Measurements from ENCODE around the gene RHEX.

RHEX gene

GRCh38 chr1:206105464-206105995 lies 52.6 kb downstream of the RHEX start:
- TF ChIP-seq ZFX (IDR thresholded peaks at IDR 0.05; ENCODE audit: borderline replicate concordance) (no peak), CTCF (IDR thresholded peaks at IDR 0.05) (no peak)
- H3K27ac ChIP-seq, result no peak overlapping the region

GRCh38 chr1:206106328-206107167 lies 53.6 kb downstream of the RHEX start:
- no peak overlapping the region for H3K27ac ChIP-seq
- TF ChIP-seq ZFX (IDR thresholded peaks at IDR 0.05; ENCODE audit: borderline replicate concordance) (no peak), CTCF (IDR thresholded peaks at IDR 0.05) (peak; percentile 98)

GRCh38 chr1:206107168-206107544 lies 54.2 kb downstream of the RHEX start:
- H3K27ac ChIP-seq, result no peak overlapping the region
- TF ChIP-seq CTCF (IDR thresholded peaks at IDR 0.05) (no peak), ZFX (IDR thresholded peaks at IDR 0.05; ENCODE audit: borderline replicate concordance) (no peak)

- TF ChIP-seq ZFX (IDR thresholded peaks at IDR 0.05; ENCODE audit: borderline replicate concordance) (no peak), CTCF (IDR thresholded peaks at IDR 0.05) (no peak)
- no peak overlapping the region for H3K27ac ChIP-seq
Observed at GRCh38 chr1:206108635-206109034, 55.7 kb downstream of the RHEX start.

GRCh38 chr1:206109718-206110117 lies 56.7 kb downstream of the RHEX start:
- no peak overlapping the region for H3K27ac ChIP-seq
- TF ChIP-seq ZFX (IDR thresholded peaks at IDR 0.05; ENCODE audit: borderline replicate concordance) (no peak), CTCF (IDR thresholded peaks at IDR 0.05) (no peak)

- no peak overlapping the region for H3K27ac ChIP-seq
- TF ChIP-seq ZFX (IDR thresholded peaks at IDR 0.05; ENCODE audit: borderline replicate concordance), result no peak
Observed at GRCh38 chr1:206110161-206110560, 57.2 kb downstream of the RHEX start.

GRCh38 chr1:206110820-206111219 lies 57.8 kb downstream of the RHEX start:
- H3K27ac ChIP-seq, result no peak overlapping the region
- no peak for TF ChIP-seq ZFX (IDR thresholded peaks at IDR 0.05; ENCODE audit: borderline replicate concordance)
- TF ChIP-seq CTCF (IDR thresholded peaks at IDR 0.05), result no peak
